H1 (cell line): ENCODE measurements around the gene BPIFB2.

Source experiments
- ATF2 ChIP-seq: IDR thresholded peaks from 2 replicates; pipeline ENCODE4 v1.6.1; 2012; ENCODE audit warnings: low read length, inconsistent platforms
- CHD2 ChIP-seq: IDR thresholded peaks from 2 replicates; pipeline ENCODE4 v1.6.1; 2012; ENCODE audit warnings: low read length, improper control_type of control experiment
- CTCF ChIP-seq, 3 experiments: IDR thresholded peaks; 1 replicate in 2 of 3; 2 replicates in 1 of 3; pipeline versions ENCODE4 v1.5.1 to v1.6.1; 2011; ENCODE audit warnings: low read length in 3 of 3, mild to moderate bottlenecking in 3 of 3, inconsistent platforms in 2 of 3, low read depth in 1 of 3, moderate library complexity in 1 of 3; ENCODE audit not compliant: insufficient read depth in 1 of 3; ENCODE audit errors: control extremely low read depth in 1 of 3
- E2F6 ChIP-seq: IDR thresholded peaks from 2 replicates; pipeline ENCODE4 v1.6.1; 2012; ENCODE audit warnings: inconsistent platforms
- GABPA ChIP-seq: IDR thresholded peaks from 2 replicates; pipeline ENCODE4 v1.6.1; 2011; ENCODE audit warnings: mild to moderate bottlenecking, low read length, moderate library complexity, borderline replicate concordance; ENCODE audit not compliant: insufficient read depth
- KDM1A ChIP-seq: fragments of 200-600, 300-600 bp; sonication (generic); IDR thresholded peaks from 2 replicates; pipeline ENCODE4 v1.7.1; 2016; ENCODE audit warnings: mild to moderate bottlenecking, low read length, borderline replicate concordance
- MAX ChIP-seq: IDR thresholded peaks from 2 replicates; pipeline ENCODE4 v1.6.1; 2012; ENCODE audit warnings: inconsistent platforms
- POLR2AphosphoS5 ChIP-seq: IDR thresholded peaks from 2 replicates; pipeline ENCODE4 v1.6.1; 2011; ENCODE audit warnings: low read depth, low read length
- POU5F1 ChIP-seq: IDR thresholded peaks from 2 replicates; pipeline ENCODE4 v1.6.1; 2011; ENCODE audit warnings: low read depth, mild to moderate bottlenecking, low read length, moderate library complexity
- SP1 ChIP-seq: IDR thresholded peaks from 2 replicates; pipeline ENCODE4 v1.6.1; 2011; ENCODE audit warnings: low read depth, low read length
- USF2 ChIP-seq: IDR thresholded peaks from 2 replicates; pipeline ENCODE4 v1.6.1; 2011; ENCODE audit warnings: low read length, improper control_type of control experiment
- ZNF274 ChIP-seq: IDR thresholded peaks from 2 replicates; pipeline ENCODE4 v1.7.0; 2012; ENCODE audit warnings: low read length, borderline replicate concordance; ENCODE audit errors: extremely low read depth

GRCh38 chr20:32968478-32969241, 38.8 kb upstream of the BPIFB2 start:
- no peak for TF ChIP-seq USF2
- no peak for TF ChIP-seq KDM1A
- TF ChIP-seq CTCF (IDR thresholded peaks at IDR 0.05; ENCODE audit: control extremely low read depth in 1 of 3, insufficient read depth in 1 of 3, low read depth in 1 of 3, low read length in 3 of 3), result no peak
- no peak for TF ChIP-seq POU5F1
- TF ChIP-seq ATF2, result no peak
- no peak for TF ChIP-seq POLR2AphosphoS5
- TF ChIP-seq MAX, result no peak
- TF ChIP-seq SP1, result no peak
- no peak for TF ChIP-seq E2F6
- TF ChIP-seq GABPA, result no peak
- no peak for TF ChIP-seq ZNF274
- no peak for TF ChIP-seq CHD2
